IMR-90 (cell line): ENCODE results near the gene SNX2. TPM values are rescaled to one million over a fixed set of nuclear protein-coding genes. Genes with fewer than 3 reads are reported as not detected.

Experiments
- ATAC-seq: fragments of 200-7000 bp; cut with Tn5 transposase; 2 replicates; pipeline ENCODE4 v1.9.1; 2020; ENCODE audit warnings: low read depth, mild to moderate bottlenecking, moderate library complexity
- BruUV-seq: library from RNA; stranded (reverse); fragments of 400-500 nt; replicated peaks from 2 replicates; lab custom pipeline; 2021; lab: Mats Ljungman, UMichigan
- CTCF ChIA-PET: fragments of 300-600 bp; formaldehyde crosslinking; extraction: SDS; loops from one replicate; lab custom pipeline; 2021; ENCODE audit warnings: antibody characterized with exemption; lab: Yijun Ruan, JAX
- POLR2A ChIA-PET: fragments of 300-600 bp; sonication (Branson Sonifier 250); formaldehyde crosslinking; loops from one replicate; lab custom pipeline; 2022; ENCODE audit warnings: antibody characterized with exemption; ENCODE audit not compliant: unreplicated experiment; lab: Charles Lee
- DNase-seq: peaks from one replicate; pipeline ENCODE4 v3.0.0; 2013
- H2AFZ ChIP-seq: replicated peaks from 2 replicates; pipeline ENCODE3; 2013; ENCODE audit warnings: low read length, mild to moderate bottlenecking; ENCODE audit not compliant: poor library complexity
- H2AK5ac ChIP-seq: 2 replicates; pipeline ENCODE4 v1.6.1; 2013; ENCODE audit warnings: low read depth, low read length, inconsistent platforms
- H2AK9ac ChIP-seq: replicated peaks from 2 replicates; pipeline ENCODE3; 2013; ENCODE audit warnings: mild to moderate bottlenecking, low read depth, low read length, moderate library complexity; ENCODE audit not compliant: poor library complexity
- H2BK120ac ChIP-seq: 2 replicates; pipeline ENCODE4 v1.6.1; 2013; ENCODE audit warnings: low read depth, low read length, inconsistent platforms
- H2BK15ac ChIP-seq: 3 replicates; pipeline ENCODE4 v1.6.1; 2013; ENCODE audit warnings: low read depth, low read length, inconsistent platforms
- H2BK20ac ChIP-seq: 2 replicates; pipeline ENCODE4 v1.6.1; 2013; ENCODE audit warnings: low read depth, mild to moderate bottlenecking, inconsistent platforms, low read length, moderate library complexity
- H2BK5ac ChIP-seq: 2 replicates; pipeline ENCODE4 v1.6.1; 2013; ENCODE audit warnings: mild to moderate bottlenecking, low read depth, low read length, inconsistent platforms; ENCODE audit not compliant: poor library complexity, severe bottlenecking
- H3K14ac ChIP-seq: replicated peaks from 2 replicates; pipeline ENCODE4 v1.6.1; 2013; ENCODE audit warnings: low read depth, low read length, inconsistent platforms
- H3K18ac ChIP-seq: 2 replicates; pipeline ENCODE4 v1.6.1; 2013; ENCODE audit warnings: low read depth, low read length, control low read depth
- H3K23ac ChIP-seq: 2 replicates; pipeline ENCODE4 v1.6.1; 2013; ENCODE audit warnings: low read depth, low read length, inconsistent platforms
- H3K27ac ChIP-seq: 2 replicates; pipeline ENCODE4 v1.5.1; 2013; ENCODE audit warnings: mild to moderate bottlenecking, control low read depth, low read length; ENCODE audit not compliant: insufficient read depth
- H3K27me3 ChIP-seq: 2 replicates; pipeline ENCODE4 v1.6.1; 2013; ENCODE audit warnings: low read length; ENCODE audit not compliant: control insufficient read depth, insufficient read depth
- H3K36me3 ChIP-seq: 2 replicates; pipeline ENCODE4 v1.6.1; 2013; ENCODE audit warnings: low read length, mixed read lengths; ENCODE audit not compliant: control insufficient read depth, insufficient read depth
- H3K4ac ChIP-seq: 2 replicates; pipeline ENCODE4 v1.6.1; 2013; ENCODE audit warnings: low read depth, low read length, inconsistent platforms
- H3K4me1 ChIP-seq: 2 replicates; pipeline ENCODE4 v1.6.1; 2013; ENCODE audit warnings: low read length, mixed read lengths; ENCODE audit not compliant: control insufficient read depth, insufficient read depth
- H3K4me2 ChIP-seq: 2 replicates; pipeline ENCODE4 v1.6.1; 2013; ENCODE audit warnings: low read depth, mild to moderate bottlenecking, control low read depth, low read length, moderate library complexity
- H3K4me3 ChIP-seq: 2 replicates; pipeline ENCODE4 v1.5.1; 2013; ENCODE audit warnings: low read depth, mild to moderate bottlenecking, control low read depth, low read length, moderate library complexity; ENCODE audit not compliant: insufficient read depth
- H3K56ac ChIP-seq: 2 replicates; pipeline ENCODE4 v1.6.1; 2013; ENCODE audit warnings: low read length, inconsistent platforms; ENCODE audit not compliant: insufficient read depth; ENCODE audit errors: extremely low read depth
- H3K79me1 ChIP-seq, 2 experiments: 2 replicates each; pipeline ENCODE4 v1.6.1; 2013; ENCODE audit warnings: low read length in 2 of 2, inconsistent platforms in 1 of 2, low read depth in 1 of 2
- H3K9ac ChIP-seq: 2 replicates; pipeline ENCODE4 v1.6.1; 2013; ENCODE audit warnings: low read depth, low read length, control low read depth
- H3K9me1 ChIP-seq: 2 replicates; pipeline ENCODE4 v1.6.1; 2013; ENCODE audit warnings: low read length, inconsistent platforms; ENCODE audit not compliant: insufficient read depth
- H3K9me3 ChIP-seq: 2 replicates; pipeline ENCODE4 v1.6.1; 2013; ENCODE audit warnings: low read length; ENCODE audit not compliant: control insufficient read depth, insufficient read depth
- H4K20me1 ChIP-seq: 2 replicates; pipeline ENCODE4 v1.6.1; 2013; ENCODE audit warnings: low read length, inconsistent platforms; ENCODE audit not compliant: insufficient read depth
- H4K5ac ChIP-seq: 2 replicates; pipeline ENCODE4 v1.6.1; 2013; ENCODE audit warnings: mild to moderate bottlenecking, low read depth, low read length, control low read depth
- H4K8ac ChIP-seq, 2 experiments: 2 replicates each; pipeline ENCODE4 v1.6.1; 2013; ENCODE audit warnings: low read depth in 2 of 2, low read length in 2 of 2, control low read depth in 1 of 2, inconsistent platforms in 1 of 2
- H4K91ac ChIP-seq: 2 replicates; pipeline ENCODE4 v1.6.1; 2013; ENCODE audit warnings: low read depth, low read length, inconsistent platforms; ENCODE audit not compliant: insufficient read depth
- CEBPB ChIP-seq: IDR thresholded peaks from 2 replicates; pipeline ENCODE4 v1.6.1; 2012; ENCODE audit warnings: low read depth, low read length, improper control_type of control experiment
- CHD1 ChIP-seq: IDR thresholded peaks from 2 replicates; pipeline ENCODE4 v1.6.1; 2012; ENCODE audit warnings: low read depth, low read length, improper control_type of control experiment
- FOS ChIP-seq: fragments of 150-350 bp; IDR thresholded peaks from 2 replicates; pipeline ENCODE4 v1.6.1; 2016; ENCODE audit warnings: low read depth, low read length
- RCOR1 ChIP-seq: IDR thresholded peaks from 2 replicates; pipeline ENCODE4 v1.6.1; 2012; ENCODE audit warnings: mild to moderate bottlenecking, low read length, improper control_type of control experiment; ENCODE audit not compliant: insufficient replicate concordance
- SMC3 ChIP-seq: fragments of 150-350 bp; IDR thresholded peaks from 2 replicates; pipeline ENCODE4 v1.6.1; 2016; ENCODE audit warnings: low read depth, mild to moderate bottlenecking, antibody characterized with exemption, low read length, moderate library complexity
- WGBS, 2 experiments: methylation state at CpG; one replicate each; pipeline versions ENCODE4 v1.1.5 to v1.1.7; 2013; ENCODE audit warnings: missing lambda C conversion rate in 2 of 2; ENCODE audit not compliant: insufficient read length in 1 of 2; ENCODE audit errors: extremely low coverage in 2 of 2; 5-methylcytosine and 5-hydroxymethylcytosine counted together
- dilution Hi-C: fragments of 300-500 bp; cut with HindIII; formaldehyde crosslinking; loops from one replicate; pipeline ENCODE4 v1.14.3; 2018; ENCODE audit warnings: low sequenced_read_pairs; ENCODE audit not compliant: unreplicated experiment
- in situ Hi-C: fragments of 300-500 bp; cut with MboI; formaldehyde crosslinking; loops from 3 replicates; pipeline ENCODE4 v1.14.3; 2019; ENCODE audit warnings: low sequenced_read_pairs, inconsistent platforms, mixed read lengths
- intact Hi-C: fragments of 100-400 bp; cut with micrococcal nuclease; formaldehyde crosslinking; loops from 2 replicates; pipeline ENCODE4 v1.10.0; 2022
- polyA plus RNA-seq, 3 experiments: library from polyadenylated mRNA; depleted of rRNA; stranded (reverse); fragments of >200 nt; gene quantifications; 2 replicates each; pipeline ENCODE4 v1.2.3, GENCODE V29; 2012; ENCODE audit warnings: low replicate concordance in 1 of 3
- total RNA-seq: library from RNA; depleted of rRNA; stranded (reverse); fragments of >200 nt; gene quantifications from 2 replicates; pipeline ENCODE4 v1.2.3, GENCODE V29; 2012
- TF ChIP-seq, protein P1 (sequence below): fragments of 150-350 bp; IDR thresholded peaks from 2 replicates; pipeline ENCODE4 v1.6.1; 2016; ENCODE audit warnings: low read depth, mild to moderate bottlenecking, low read length, moderate library complexity, borderline replicate concordance
- TF ChIP-seq, protein P2 (sequence below): fragments of 150-350 bp; IDR thresholded peaks from 2 replicates; pipeline ENCODE4 v1.6.1; 2017; ENCODE audit warnings: mild to moderate bottlenecking, antibody characterized with exemption, low read length, low read depth

Gene SNX2
- total and polyA plus RNA-seq, 2 of the 4 experiments (the other 2 are of a cell fraction) = 26.3 to 52.9 TPM

DNA sequence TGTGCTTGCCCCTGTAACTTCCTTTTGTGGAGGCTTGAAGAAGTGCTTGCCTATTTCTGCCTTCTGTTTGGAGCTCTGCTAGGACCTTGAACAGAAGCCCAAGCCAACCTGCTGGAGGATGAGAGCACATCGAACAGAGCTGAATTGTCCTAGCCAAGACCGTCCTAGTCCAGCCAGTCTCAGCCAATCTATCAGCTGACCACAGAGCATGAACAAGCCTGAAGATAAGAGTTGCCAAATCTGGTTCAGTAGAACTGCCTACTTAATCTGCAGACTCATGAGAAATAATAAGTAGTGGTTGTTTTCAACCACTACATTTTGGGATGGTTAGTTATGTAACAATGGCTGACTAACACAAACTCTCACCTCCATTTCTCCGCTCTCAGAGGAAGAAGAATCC lies 4.4 kb upstream of the SNX2 start:
- no peak overlapping the region for H3K18ac ChIP-seq
- ChIA-PET POLR2A (no interaction called here), CTCF (no interaction called here)
- H3K56ac ChIP-seq = no peak overlapping the region
- dilution Hi-C loops (no loop called here), intact Hi-C loops (no loop called here), in situ Hi-C loops (no loop called here)
- no TSS peak for BruUV-seq
- H3K14ac ChIP-seq = no peak overlapping the region
- H3K27ac ChIP-seq = no peak overlapping the region
- H2BK120ac ChIP-seq = no peak overlapping the region
- TF ChIP-seq CEBPB = no peak
- TF ChIP-seq RCOR1 = no peak
- TF ChIP-seq FOS = no peak
- TF ChIP-seq, protein P1, sequence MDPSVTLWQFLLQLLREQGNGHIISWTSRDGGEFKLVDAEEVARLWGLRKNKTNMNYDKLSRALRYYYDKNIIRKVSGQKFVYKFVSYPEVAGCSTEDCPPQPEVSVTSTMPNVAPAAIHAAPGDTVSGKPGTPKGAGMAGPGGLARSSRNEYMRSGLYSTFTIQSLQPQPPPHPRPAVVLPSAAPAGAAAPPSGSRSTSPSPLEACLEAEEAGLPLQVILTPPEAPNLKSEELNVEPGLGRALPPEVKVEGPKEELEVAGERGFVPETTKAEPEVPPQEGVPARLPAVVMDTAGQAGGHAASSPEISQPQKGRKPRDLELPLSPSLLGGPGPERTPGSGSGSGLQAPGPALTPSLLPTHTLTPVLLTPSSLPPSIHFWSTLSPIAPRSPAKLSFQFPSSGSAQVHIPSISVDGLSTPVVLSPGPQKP = no peak
- no peak for TF ChIP-seq CHD1
- no peak for TF ChIP-seq SMC3
- TF ChIP-seq, protein P2, sequence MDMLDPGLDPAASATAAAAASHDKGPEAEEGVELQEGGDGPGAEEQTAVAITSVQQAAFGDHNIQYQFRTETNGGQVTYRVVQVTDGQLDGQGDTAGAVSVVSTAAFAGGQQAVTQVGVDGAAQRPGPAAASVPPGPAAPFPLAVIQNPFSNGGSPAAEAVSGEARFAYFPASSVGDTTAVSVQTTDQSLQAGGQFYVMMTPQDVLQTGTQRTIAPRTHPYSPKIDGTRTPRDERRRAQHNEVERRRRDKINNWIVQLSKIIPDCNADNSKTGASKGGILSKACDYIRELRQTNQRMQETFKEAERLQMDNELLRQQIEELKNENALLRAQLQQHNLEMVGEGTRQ = no peak
- no peaks in the 10 kb centered on the region for H3K36me3 ChIP-seq
- no peak overlapping the region for H3K4ac ChIP-seq
- no peak for DNase-seq
- no peak for ATAC-seq
- H2BK15ac ChIP-seq = no peak overlapping the region
- H3K4me1 ChIP-seq = no peaks in the 10 kb centered on the region
- peaks cover 2% of the 10 kb centered on the region; the same call in 1 of the 2 replicates for H3K27me3 ChIP-seq
- no peak overlapping the region for H3K23ac ChIP-seq
- no peak overlapping the region for H2BK5ac ChIP-seq
- no peak overlapping the region for H4K91ac ChIP-seq
- H4K8ac ChIP-seq = no peak overlapping the region
- peaks cover 0 to 6% of the 10 kb centered on the region in 2 experiments; a peak in 3 of 4 replicates for H3K79me1 ChIP-seq
- no peak overlapping the region for H2AFZ ChIP-seq
- H2AK9ac ChIP-seq = no peak overlapping the region
- no peaks in the 10 kb centered on the region for H4K20me1 ChIP-seq
- WGBS, 2 experiments = no CpG with 5 or more reads among the region's 3 CpGs
- peaks cover 6% of the 10 kb centered on the region; the same call in 1 of the 2 replicates for H3K9me1 ChIP-seq
- H3K9me3 ChIP-seq = no peaks in the 10 kb centered on the region
- no peak overlapping the region for H2AK5ac ChIP-seq
- no peak overlapping the region for H2BK20ac ChIP-seq
- no peak overlapping the region for H4K5ac ChIP-seq
- H3K4me2 ChIP-seq = no peak overlapping the region
- no peak overlapping the region for H3K9ac ChIP-seq
- no peak overlapping the region for H3K4me3 ChIP-seq
